A549 treated with AZD2906 at 1 μM for 4 hours (cell line): ENCODE data around the gene ZACN. TPM values are rescaled to one million over a fixed set of nuclear protein-coding genes. Genes with fewer than 3 reads are reported as not detected.

Experiments used
- total RNA-seq: library from RNA; stranded (reverse); fragments of 200-300 nt; extraction: Qiagen RNA extraction; gene quantifications from 5 replicates; pipeline ENCODE4 v1.2.3, GENCODE V29; 2022

The ZACN gene
- total RNA-seq, result 0.17 to 0.38 TPM (median 0.30 TPM) in 5 replicates

DNA sequence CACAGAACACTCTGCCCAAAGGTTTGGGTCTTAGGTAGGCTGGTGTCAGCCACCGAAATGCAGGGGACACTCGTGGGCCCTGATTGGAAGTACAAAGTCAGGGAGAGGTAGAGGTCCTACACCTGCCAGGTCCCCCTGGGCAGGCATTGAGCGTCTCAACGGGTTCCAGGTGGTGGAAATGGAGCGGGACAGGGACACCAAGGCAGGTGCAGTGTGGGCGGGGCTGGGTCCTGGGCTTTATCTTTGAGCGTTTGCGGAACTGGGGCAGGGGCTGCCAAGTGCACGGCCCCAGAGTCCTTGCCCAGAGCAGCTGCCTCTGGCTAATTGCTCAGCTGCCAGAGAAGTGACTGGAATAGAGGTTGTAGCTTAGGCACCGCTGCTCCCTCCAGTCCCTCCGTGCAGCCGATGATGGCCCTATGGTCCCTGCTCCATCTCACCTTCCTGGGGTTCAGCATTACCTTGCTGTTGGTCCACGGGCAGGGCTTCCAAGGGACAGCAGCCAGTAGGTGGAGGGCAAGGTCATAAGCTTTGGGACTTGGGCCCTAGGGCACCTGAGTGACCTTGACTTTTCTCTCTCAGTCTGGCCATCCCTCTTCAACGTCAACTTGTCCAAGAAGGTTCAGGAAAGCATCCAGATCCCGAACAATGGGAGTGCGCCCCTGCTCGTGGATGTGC is at the start of gene ZACN:
TSS of gene ZACN (plus strand) at position 323 of the 675 bp plus-strand sequence. CDS start at position 406, 83 bp downstream.

DNA sequence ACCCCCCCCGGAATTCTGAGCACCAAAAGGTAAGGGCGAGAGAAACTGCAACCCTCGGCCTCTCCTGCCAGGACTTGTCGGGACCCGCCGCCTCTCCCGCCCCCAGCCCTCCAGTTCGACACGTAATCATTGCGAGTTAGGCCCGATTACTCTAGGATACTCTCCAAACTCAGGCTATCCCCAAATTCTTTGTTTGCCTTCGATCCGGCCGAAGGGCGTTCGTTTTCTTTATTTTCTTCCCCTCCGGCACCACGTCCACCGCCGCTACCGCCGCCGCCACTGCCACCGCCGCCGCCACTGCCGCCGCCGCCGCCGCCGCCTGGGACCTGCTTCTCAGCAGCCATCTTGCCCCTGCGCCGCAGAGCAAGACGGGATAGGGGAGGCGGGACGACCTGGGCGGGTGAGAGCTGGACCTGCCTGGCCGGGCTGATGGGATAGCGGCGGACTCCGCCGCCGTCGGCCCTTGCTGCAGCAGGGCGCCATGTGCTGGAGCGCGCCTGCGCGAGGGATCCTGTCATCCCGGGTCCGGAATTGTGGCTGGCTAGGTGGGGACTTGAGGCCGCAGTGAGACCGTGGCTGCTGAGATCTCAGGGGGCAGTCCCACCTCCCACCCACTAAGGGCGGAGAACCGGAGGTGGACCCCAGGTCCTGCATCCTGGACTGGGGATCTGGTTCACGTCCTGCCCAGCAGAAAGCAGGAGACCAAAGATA is 6.7 kb upstream of the ZACN start, which contains the start of gene SRP68:
TSS of gene SRP68 (minus strand) at position 370 of the 711 bp plus-strand sequence. CDS start at position 344, 26 bp downstream.

DNA sequence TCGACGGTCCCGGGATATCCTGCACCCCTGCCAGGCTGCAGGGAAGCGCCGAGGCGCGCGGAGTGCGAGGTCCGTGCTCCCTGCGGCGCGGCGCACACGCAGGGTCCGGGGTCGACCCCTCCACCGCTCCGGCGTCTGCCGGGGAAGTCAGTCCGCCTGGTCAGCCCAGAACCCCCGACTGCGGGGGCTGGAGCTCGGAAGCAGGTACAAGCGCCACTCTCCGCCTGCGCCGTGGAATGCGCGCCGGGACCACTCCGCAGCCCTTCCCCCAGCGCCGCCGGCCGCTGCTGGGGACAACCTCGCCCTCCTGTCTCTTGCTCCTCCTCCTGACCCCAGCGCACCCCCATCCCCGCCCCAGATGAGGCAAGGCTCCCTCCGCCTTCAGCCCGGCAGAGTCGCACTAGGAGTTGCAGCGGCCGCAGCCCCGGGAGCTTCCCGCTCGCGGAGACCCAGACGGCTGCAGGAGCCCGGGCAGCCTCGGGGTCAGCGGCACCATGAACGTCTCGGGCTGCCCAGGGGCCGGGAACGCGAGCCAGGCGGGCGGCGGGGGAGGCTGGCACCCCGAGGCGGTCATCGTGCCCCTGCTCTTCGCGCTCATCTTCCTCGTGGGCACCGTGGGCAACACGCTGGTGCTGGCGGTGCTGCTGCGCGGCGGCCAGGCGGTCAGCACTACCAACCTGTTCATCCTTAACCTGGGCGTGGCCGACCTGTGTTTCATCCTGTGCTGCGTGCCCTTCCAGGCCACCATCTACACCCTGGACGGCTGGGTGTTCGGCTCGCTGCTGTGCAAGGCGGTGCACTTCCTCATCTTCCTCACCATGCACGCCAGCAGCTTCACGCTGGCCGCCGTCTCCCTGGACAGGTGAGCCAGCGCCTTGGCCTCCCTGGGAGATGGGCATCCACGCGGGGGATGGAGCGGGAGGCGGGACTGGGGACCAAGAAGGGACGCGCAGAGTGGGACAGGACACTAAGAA is 4.3 kb upstream of the ZACN start, which contains the start of gene GALR2:
TSS of gene GALR2 (plus strand) at position 392 of the 974 bp plus-strand sequence. CDS start at position 495, 103 bp downstream.

DNA sequence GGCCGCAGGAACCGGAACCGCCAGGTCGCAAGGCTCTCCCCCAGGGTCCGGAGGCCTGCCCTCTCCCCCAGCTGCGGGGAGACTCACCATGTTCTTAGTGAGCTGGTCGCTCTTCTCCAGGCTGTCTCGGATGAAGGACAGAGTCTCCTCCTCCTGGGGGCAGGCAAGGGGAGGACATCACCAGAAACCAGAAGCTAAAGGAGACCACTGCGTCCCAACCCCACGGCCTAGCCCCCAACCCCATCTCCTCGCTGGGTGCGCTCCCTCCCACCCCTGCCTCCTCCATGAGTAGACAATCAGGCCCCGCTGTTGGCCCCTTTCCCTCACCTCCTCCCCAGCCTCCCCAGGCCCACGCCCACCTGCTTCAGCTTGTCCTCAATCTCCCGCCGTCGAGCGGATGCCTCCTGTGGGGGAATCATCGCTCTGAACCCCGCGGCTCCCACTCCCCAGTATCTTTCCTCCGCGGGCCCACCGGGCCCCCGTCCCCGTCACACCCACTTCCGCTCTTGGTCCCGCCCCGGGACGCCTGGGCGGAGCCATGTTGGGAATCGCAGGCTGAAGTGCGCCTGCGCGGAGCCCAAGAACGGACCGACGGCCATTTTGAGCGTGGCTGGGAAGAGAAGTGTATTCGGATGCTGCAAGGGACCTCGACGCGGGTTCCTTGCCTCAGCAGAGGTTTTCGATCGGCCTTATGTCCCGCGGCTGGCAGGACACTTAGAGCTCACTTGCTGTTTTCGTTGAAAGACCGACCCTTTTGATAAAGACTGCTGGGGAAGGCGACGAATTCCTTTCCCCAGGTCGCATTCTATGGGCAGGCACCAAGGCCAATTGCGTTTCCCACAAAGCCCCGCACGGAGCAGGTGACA is 24.5 kb downstream of the ZACN start, which contains the start of gene EXOC7:
TSS of gene EXOC7 (minus strand) at position 514 of the 866 bp plus-strand sequence. CDS start at position 419, 95 bp downstream.

Other genes starting within 250 kb of the ZACN start
- gene UNC13D, start 234.8 kb upstream of the ZACN start, total RNA-seq, result 4.8 to 7.3 TPM (median 5.8 TPM) in 5 replicates
- 83.2 to 92.6 TPM (median 88.1 TPM) in 5 replicates for gene WBP2, start 223.8 kb upstream of the ZACN start, total RNA-seq
- 144 to 202 TPM (median 193 TPM) in 5 replicates for gene TRIM47, start 200.6 kb upstream of the ZACN start, total RNA-seq
- gene TRIM65, start 182.2 kb upstream of the ZACN start, total RNA-seq, result 30.1 to 40.1 TPM (median 38.9 TPM) in 5 replicates
- 98.3 to 124 TPM (median 117 TPM) in 5 replicates for gene MRPL38, start 174.3 kb upstream of the ZACN start, total RNA-seq
- 5.5 to 8.4 TPM (median 7.1 TPM) in 5 replicates for gene FBF1, start 138.1 kb upstream of the ZACN start, total RNA-seq
- 15.8 to 18.4 TPM (median 16.6 TPM) in 5 replicates for gene ACOX1, start 100.0 kb upstream of the ZACN start, total RNA-seq
- 20.6 to 27.7 TPM (median 24.5 TPM) in 5 replicates for gene TEN1, start 99.9 kb upstream of the ZACN start, total RNA-seq
- gene CDK3, start 78.3 kb upstream of the ZACN start, total RNA-seq, result 3.2 to 5.5 TPM (median 4.7 TPM) in 5 replicates
- 11.9 to 18.5 TPM (median 17.2 TPM) in 5 replicates for gene EVPL, start 51.9 kb upstream of the ZACN start, total RNA-seq
- gene SRP68, start 6.7 kb upstream of the ZACN start, total RNA-seq, result 78.7 to 82.2 TPM (median 79.1 TPM) in 5 replicates
- gene GALR2, start 4.4 kb upstream of the ZACN start, total RNA-seq, result 1.1 to 2.1 TPM (median 1.7 TPM) in 5 replicates
- 54.6 to 68.4 TPM (median 58.5 TPM) in 5 replicates for gene EXOC7, start 24.6 kb downstream of the ZACN start, total RNA-seq
- 0.77 to 1.1 TPM (median 0.95 TPM) in 5 replicates for gene FOXJ1, start 62.1 kb downstream of the ZACN start, total RNA-seq
- gene RNF157, start 161.3 kb downstream of the ZACN start, total RNA-seq, result 8.3 to 10.3 TPM (median 9.7 TPM) in 5 replicates
- 119 to 198 TPM (median 177 TPM) in 5 replicates for gene UBALD2, start 186.2 kb downstream of the ZACN start, total RNA-seq
- 0.42 to 1.1 TPM (median 0.85 TPM) in 5 replicates for gene QRICH2, start 229.1 kb downstream of the ZACN start, total RNA-seq